ENCODE results near the gene SYNGR1.
"Not testable (repeated sequence)": the region's sequence is repeated elsewhere in the genome, so short reads cannot be mapped to it uniquely, and the experiment has no call there.

Gene SYNGR1

GRCh38 chr22:39317084-39317774 lies 32.6 kb upstream of the SYNGR1 start:
- no peak for DNase-seq (ENCODE audit: low read depth)

GRCh38 chr22:39317775-39318506 lies 31.9 kb upstream of the SYNGR1 start:
- DNase-seq (ENCODE audit: low read depth) = no peak

GRCh38 chr22:39318507-39319283 lies 31.1 kb upstream of the SYNGR1 start:
- no peak for DNase-seq (ENCODE audit: low read depth)

GRCh38 chr22:39319284-39320022 lies 30.3 kb upstream of the SYNGR1 start, which contains the start of gene RPL3:
RPL3 (minus strand) TSS chr22:39319623; CDS start chr22:39319597, 26 bp downstream.
- DNase-seq (ENCODE audit: low read depth) = peak; percentile 95

DNA sequence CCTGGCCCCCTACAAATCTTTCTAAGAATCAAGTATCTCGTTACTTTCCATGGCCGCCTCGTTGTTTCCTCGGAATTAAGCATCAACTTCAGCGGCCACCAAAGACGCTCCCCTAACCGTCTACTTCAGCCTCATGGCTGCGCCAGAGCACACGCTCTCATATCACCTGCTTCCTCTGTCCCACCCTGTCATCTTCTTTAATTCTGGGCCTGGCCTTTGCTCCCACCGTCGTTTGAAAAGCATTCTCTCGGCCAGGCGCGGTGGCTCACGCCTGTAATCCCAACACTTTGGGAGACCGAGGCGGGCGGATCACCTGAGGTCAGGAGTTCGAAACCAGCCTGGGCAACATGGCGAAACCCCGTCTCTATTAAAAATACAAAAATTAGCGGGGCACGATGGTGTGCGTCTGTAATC lies 29.2 kb upstream of the SYNGR1 start:
- DNase-seq (ENCODE audit: low read depth) = not testable (repeated sequence)

- DNase-seq (ENCODE audit: low read depth) = no peak
Observed at GRCh38 chr22:39325392-39325932, 24.3 kb upstream of the SYNGR1 start.

DNA sequence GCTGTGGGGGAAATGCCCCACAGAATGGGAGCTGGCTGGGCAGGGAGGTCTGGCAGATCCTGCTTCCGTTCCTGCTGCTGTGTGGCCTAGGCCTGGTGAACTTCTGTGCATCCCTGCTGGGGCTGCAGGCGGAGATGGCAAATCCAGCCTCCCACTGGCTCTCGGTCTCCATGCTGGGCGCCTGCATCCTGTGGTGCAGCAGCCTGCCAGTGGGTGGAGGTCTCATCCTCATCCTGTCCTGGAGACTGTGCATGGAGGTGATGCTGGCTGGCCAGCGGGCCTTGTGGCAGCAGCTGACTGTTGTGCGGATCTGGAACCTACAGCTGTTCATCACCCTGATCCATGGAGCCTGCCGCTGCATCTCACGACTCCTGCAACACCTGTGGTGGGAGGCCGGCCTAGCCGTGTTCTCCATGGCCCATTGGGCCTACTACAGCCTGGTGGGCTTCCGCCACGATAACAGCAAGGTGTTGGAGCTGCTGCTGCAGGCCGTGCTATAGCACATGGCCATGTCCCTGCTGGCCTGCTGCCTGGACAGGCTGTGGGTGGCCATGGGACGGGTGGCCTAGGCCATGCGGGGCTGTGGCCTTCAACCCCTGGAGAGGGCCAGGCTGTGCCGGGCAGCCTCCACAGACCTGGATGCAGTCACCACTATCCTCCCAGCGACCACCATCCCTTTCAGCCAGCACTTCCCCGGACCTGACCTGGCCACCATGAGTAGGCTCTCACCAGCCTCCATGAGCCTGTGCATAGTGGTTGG lies 21.6 kb upstream of the SYNGR1 start:
- DNase-seq (ENCODE audit: low read depth) = no peak

- not testable (repeated sequence) for DNase-seq (ENCODE audit: low read depth)
Observed at GRCh38 chr22:39330553-39330952, 19.2 kb upstream of the SYNGR1 start.

DNA sequence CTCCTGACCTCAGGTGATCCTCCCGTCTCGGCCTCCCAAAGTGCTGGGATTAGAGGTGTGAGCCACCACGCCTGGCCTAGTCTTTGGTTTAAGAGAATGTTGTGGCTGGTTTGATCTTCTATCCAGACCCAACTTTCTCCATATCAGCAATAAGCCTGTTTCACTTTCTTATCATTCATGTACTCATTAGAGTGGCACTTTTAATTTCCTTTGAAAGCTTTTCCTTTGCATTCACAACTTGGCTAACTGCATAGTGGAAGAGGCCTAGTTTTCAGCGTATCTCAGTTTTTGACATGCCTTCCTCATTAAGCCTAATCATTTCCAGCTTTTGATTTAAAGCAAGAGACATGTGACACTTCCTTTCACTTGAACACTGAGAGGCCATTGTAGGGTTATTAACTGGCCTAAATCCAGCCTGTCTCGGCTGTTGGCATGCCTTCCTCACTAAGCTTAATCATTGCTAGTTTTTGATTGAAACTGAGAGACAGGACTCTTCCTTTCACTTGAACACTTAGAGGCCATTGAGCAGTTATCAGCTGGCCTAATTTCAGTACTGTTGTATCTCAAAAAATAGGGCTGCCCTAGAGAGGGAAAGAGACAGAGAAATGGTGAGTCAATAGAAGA lies 17.2 kb upstream of the SYNGR1 start:
- DNase-seq (ENCODE audit: low read depth) = no peak

DNA sequence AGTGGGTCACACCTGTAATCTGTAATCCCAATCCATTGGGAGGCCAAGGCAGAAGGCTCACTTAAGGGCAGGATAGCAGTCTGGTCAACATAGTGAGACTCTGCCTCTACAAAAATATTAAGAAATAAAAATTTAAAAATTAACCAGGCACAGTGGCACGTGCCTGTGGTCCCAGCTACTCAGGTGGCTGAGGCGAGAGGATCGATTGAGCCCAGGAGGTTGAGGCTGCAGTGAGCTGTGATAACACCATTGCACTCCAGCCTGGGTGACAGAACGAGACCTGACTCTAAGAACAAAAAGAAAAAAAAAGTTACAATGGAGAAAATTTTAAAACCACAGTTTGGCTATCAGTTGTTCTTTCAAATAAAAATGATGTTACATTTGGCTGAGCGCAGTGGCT lies 13.4 kb upstream of the SYNGR1 start:
- DNase-seq (ENCODE audit: low read depth) = no peak

DNA sequence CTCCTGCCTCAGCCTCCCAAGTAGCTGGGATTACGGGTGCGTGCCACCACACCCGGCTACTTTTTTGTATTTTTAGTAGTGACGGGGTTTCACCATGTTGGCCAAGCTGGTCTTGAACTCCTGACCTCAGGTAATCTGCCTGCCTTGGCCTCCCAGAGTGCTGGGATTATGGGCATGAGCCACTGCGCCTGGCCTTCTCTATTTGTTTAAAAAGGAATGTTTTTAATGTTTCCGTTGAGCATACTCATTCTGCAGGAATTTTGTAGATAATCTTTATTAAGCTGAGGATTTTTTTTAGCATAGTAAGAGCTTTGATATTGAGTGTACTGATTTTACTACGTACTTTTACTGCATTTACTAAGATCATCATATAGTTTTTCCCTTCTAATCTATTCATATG lies 10.0 kb upstream of the SYNGR1 start:
- not testable (repeated sequence) for DNase-seq (ENCODE audit: low read depth)

DNA sequence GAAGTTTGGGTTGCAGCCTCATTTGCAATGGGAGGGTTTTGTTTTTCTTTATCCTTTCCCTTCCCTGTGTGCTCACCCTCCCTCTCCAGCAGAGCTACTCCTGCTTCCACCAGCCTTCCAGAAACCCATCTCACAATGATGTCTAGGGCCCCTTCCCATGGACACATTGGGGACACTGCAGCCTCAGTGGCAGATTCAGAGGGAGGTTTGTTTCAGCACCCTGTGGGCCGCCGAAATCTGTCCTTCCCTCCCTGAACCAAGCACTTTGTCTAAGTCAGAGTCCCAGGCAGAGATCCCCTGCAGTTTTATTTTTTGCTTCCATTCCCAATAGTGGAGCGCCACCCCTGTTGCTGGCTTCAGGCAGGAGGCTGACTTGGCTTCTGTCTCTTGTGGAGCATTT lies 8.6 kb upstream of the SYNGR1 start:
- DNase-seq (ENCODE audit: low read depth) = no peak

- peak; percentile 26 for DNase-seq (ENCODE audit: low read depth)
Observed at GRCh38 chr22:39343259-39344045, 6.3 kb upstream of the SYNGR1 start.

DNA sequence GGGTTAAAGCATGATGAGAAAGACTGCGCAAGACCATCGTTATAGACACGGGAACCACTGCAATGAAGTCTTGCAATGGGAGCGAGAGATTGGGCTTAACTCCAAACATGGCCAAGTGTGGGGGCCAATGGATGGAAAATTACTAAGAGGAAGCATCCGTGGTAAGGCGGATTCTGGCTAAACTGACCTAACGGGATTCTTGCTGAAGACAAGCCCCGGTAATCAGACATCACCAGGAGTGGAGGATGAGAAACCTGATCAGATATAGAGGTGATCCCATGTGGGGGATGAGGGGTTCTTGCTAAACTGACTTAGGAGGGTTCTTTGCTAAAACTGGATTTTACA lies 5.8 kb upstream of the SYNGR1 start:
- DNase-seq (ENCODE audit: low read depth) = no peak

DNA sequence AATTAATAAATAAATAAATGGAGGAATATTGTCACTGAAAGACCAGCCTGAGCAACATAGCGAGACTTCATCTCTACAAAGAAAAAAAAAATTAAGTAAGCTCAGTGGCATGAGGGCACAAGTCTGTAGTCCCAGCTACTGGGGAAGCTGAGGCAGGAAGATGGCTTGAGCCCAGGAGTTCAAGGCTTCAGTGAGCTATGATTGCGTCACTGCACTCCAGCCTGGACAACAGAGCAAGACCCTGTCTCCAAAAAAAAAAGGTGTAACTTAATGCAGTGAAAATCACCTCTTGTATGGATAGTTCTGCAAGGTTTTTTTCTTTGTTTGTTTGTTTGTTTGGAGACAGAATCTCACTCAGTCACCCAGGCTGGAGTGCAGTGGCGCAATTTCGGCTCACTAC lies 4.6 kb upstream of the SYNGR1 start:
- no peak for DNase-seq (ENCODE audit: low read depth)

- DNase-seq (ENCODE audit: low read depth) = no peak
Observed at GRCh38 chr22:39348909-39349505, 784 bp upstream of the SYNGR1 start.

GRCh38 chr22:39349506-39349966 lies 255 bp upstream of the SYNGR1 start:
- DNase-seq (ENCODE audit: low read depth) = no peak

GRCh38 chr22:39350757-39351688 lies 1.2 kb downstream of the SYNGR1 start:
- DNase-seq (ENCODE audit: low read depth) = no peak

Data from activated T-helper 1 cell treated with Interleukin-2 at 50 U/mL for 16 hours (primary cell).